Skeletal muscle cell (primary cell): ENCODE results near the gene CD209.
"Not testable (repeated sequence)": the region's sequence is repeated elsewhere in the genome, so short reads cannot be mapped to it uniquely, and the experiment has no call there.

Experiments used
- DNase-seq: peaks from one replicate; pipeline ENCODE4 v3.0.0-alpha.2; 2010; ENCODE audit warnings: low read depth
- H3K4me3 ChIP-seq: 2 replicates; pipeline ENCODE4 v1.5.1; 2011; ENCODE audit warnings: low read depth, mild to moderate bottlenecking, control low read depth, low read length, moderate library complexity

CD209 gene

GRCh38 chr19:7746903-7747884, at the start of gene CD209:
TSS of gene CD209 (minus strand) at chr19:7747534. CDS start at chr19:7747511, 23 bp downstream.
- no peak for DNase-seq
- H3K4me3 ChIP-seq, result no peak within 1 kb of the TSS

- H3K4me3 ChIP-seq, result no peak overlapping the region
- DNase-seq, result no peak
Observed at GRCh38 chr19:7795555-7796161, 48.3 kb upstream of the CD209 start.

GRCh38 chr19:7793493-7793892, 46.2 kb upstream of the CD209 start:
- no peak for DNase-seq
- H3K4me3 ChIP-seq, result no peak overlapping the region

GRCh38 chr19:7792701-7793100, 45.4 kb upstream of the CD209 start:
- not testable (repeated sequence) for DNase-seq

GRCh38 chr19:7792281-7792680, 44.9 kb upstream of the CD209 start:
- no peak for DNase-seq

More at GRCh38 chr19:7792701-7793100, 45.4 kb upstream of the CD209 start:
- H3K4me3 ChIP-seq, result not testable (repeated sequence)

GRCh38 chr19:7790416-7790815, 43.1 kb upstream of the CD209 start:
- H3K4me3 ChIP-seq, result no peak overlapping the region

More at GRCh38 chr19:7792281-7792680, 44.9 kb upstream of the CD209 start:
- H3K4me3 ChIP-seq, result no peak overlapping the region

GRCh38 chr19:7789447-7789846, 42.1 kb upstream of the CD209 start:
- no peak for DNase-seq
- H3K4me3 ChIP-seq, result no peak overlapping the region

More at GRCh38 chr19:7790416-7790815, 43.1 kb upstream of the CD209 start:
- no peak for DNase-seq

- DNase-seq, result no peak
- no peak overlapping the region for H3K4me3 ChIP-seq
Observed at GRCh38 chr19:7788933-7789323, 41.6 kb upstream of the CD209 start.

- H3K4me3 ChIP-seq, result no peak overlapping the region
- no peak for DNase-seq
Observed at GRCh38 chr19:7788178-7788932, 41.0 kb upstream of the CD209 start.

- H3K4me3 ChIP-seq, result no peak overlapping the region
- DNase-seq, result no peak
Observed at GRCh38 chr19:7787602-7788177, 40.4 kb upstream of the CD209 start.

- no peak overlapping the region for H3K4me3 ChIP-seq
- DNase-seq, result no peak
Observed at GRCh38 chr19:7787141-7787540, 39.8 kb upstream of the CD209 start.

- DNase-seq, result no peak
Observed at GRCh38 chr19:7784856-7785255, 37.5 kb upstream of the CD209 start.

GRCh38 chr19:7783991-7784423, 36.7 kb upstream of the CD209 start:
- H3K4me3 ChIP-seq, result no peak overlapping the region
- DNase-seq, result no peak

More at GRCh38 chr19:7784856-7785255, 37.5 kb upstream of the CD209 start:
- no peak overlapping the region for H3K4me3 ChIP-seq

- no peak overlapping the region for H3K4me3 ChIP-seq
- DNase-seq, result no peak
Observed at GRCh38 chr19:7781157-7781556, 33.8 kb upstream of the CD209 start.

GRCh38 chr19:7779631-7780486, 32.5 kb upstream of the CD209 start:
- no peak for DNase-seq
- H3K4me3 ChIP-seq, result no peak overlapping the region

- no peak overlapping the region for H3K4me3 ChIP-seq
- no peak for DNase-seq
Observed at GRCh38 chr19:7778081-7778480, 30.7 kb upstream of the CD209 start.

- DNase-seq, result no peak
Observed at GRCh38 chr19:7775761-7776160, 28.4 kb upstream of the CD209 start.

GRCh38 chr19:7773841-7774240, 26.5 kb upstream of the CD209 start:
- no peak for DNase-seq
- H3K4me3 ChIP-seq, result no peak overlapping the region

More at GRCh38 chr19:7775761-7776160, 28.4 kb upstream of the CD209 start:
- H3K4me3 ChIP-seq, result no peak overlapping the region
